A549 (cell line): Measurements from ENCODE around the gene SYNE2. TPM values are rescaled to one million over a fixed set of nuclear protein-coding genes. Genes with fewer than 3 reads are reported as not detected.

ENCODE experiments used
- ATAC-seq, 2 experiments: fragments of 200-7000 bp in 1 of 2; fragments of >200 bp in 1 of 2; cut with Nextera tagmentation in 1 of 2; cut with Tn5 transposase in 1 of 2; 3 replicates each; pipeline versions ENCODE4 v1.8.0 to v1.9.1; 2018 to 2020; ENCODE audit warnings: mild to moderate bottlenecking in 1 of 2, moderate library complexity in 1 of 2
- CTCF ChIA-PET: fragments of 300-600 bp; sonication (Branson Sonifier 250); formaldehyde crosslinking; extraction: SDS; loops from one replicate; lab custom pipeline; 2021; ENCODE audit warnings: antibody characterized with exemption, inconsistent platforms; lab: Yijun Ruan, JAX
- POLR2A ChIA-PET: fragments of 350-600 bp; formaldehyde crosslinking; extraction: SDS; loops from one replicate; lab custom pipeline; 2021; ENCODE audit warnings: antibody characterized with exemption, inconsistent platforms; lab: Yijun Ruan, JAX
- DNase-seq, 2 experiments: peaks; one replicate each; pipeline versions ENCODE4 v3.0.0 to v3.0.0-alpha.2; 2011 to 2016; ENCODE audit warnings: low read depth in 1 of 2, low spot score in 1 of 2
- FAIRE-seq: peaks from 2 replicates; lab custom pipeline; 2011; peaks lifted over from hg19 to GRCh38; lab: Jason Lieb, UNC
- H3K27ac ChIP-seq, 2 experiments: fragments of >200 bp; sonication (Bioruptor Twin); formaldehyde crosslinking; 3 replicates each; pipeline ENCODE4 v1.5.1; 2016 to 2017
- H3K4me1 ChIP-seq: fragments of >200 bp; sonication (Bioruptor Twin); formaldehyde crosslinking; 3 replicates; pipeline ENCODE4 v1.6.1; 2016
- H3K4me2 ChIP-seq: fragments of >200 bp; sonication (Bioruptor Twin); formaldehyde crosslinking; 3 replicates; pipeline ENCODE4 v1.6.1; 2016
- H3K4me3 ChIP-seq: fragments of >200 bp; sonication (Bioruptor Twin); formaldehyde crosslinking; 3 replicates; pipeline ENCODE4 v1.5.1; 2016
- H3K9me3 ChIP-seq: fragments of >200 bp; sonication (Bioruptor Twin); formaldehyde crosslinking; 3 replicates; pipeline ENCODE4 v1.6.1; 2016
- ATOH8 ChIP-seq: fragments of 250-450 bp; sonication (Bioruptor Pico); IDR thresholded peaks from 2 replicates; pipeline ENCODE4 v1.5.0; 2020; ENCODE audit warnings: low read depth, mild to moderate bottlenecking, moderate library complexity
- BCL3 ChIP-seq: fragments of >200 bp; sonication (Bioruptor Twin); formaldehyde crosslinking; IDR thresholded peaks from 3 replicates; pipeline ENCODE4 v1.6.1; 2016
- BHLHE40 ChIP-seq: IDR thresholded peaks from 2 replicates; pipeline ENCODE4 v1.6.1; 2012; ENCODE audit warnings: low read depth, low read length, inconsistent platforms
- CBX8 ChIP-seq: fragments of 200-600 bp; sonication (generic); IDR thresholded peaks from 2 replicates; pipeline ENCODE4 v1.6.1; 2016
- CHD2 ChIP-seq: fragments of 150-350 bp; IDR thresholded peaks from 2 replicates; pipeline ENCODE4 v1.6.1; 2014; ENCODE audit warnings: low read length; ENCODE audit not compliant: partially characterized antibody
- CHD4 ChIP-seq: fragments of 200-600 bp; sonication (generic); IDR thresholded peaks from 2 replicates; pipeline ENCODE4 v1.6.1; 2016; ENCODE audit warnings: antibody characterized with exemption, mild to moderate bottlenecking, borderline replicate concordance
- E2F6 ChIP-seq: IDR thresholded peaks from 2 replicates; pipeline ENCODE4 v1.6.1; 2012; ENCODE audit warnings: low read depth, borderline replicate concordance
- EHF ChIP-seq: fragments of 250-450 bp; sonication (Bioruptor Pico); IDR thresholded peaks from 2 replicates; pipeline ENCODE4 v1.5.0; 2020; ENCODE audit warnings: mild to moderate bottlenecking
- EHMT2 ChIP-seq: fragments of 200-600 bp; sonication (generic); IDR thresholded peaks from 2 replicates; pipeline ENCODE4 v1.6.1; 2016; ENCODE audit warnings: antibody characterized with exemption, low read depth, mild to moderate bottlenecking, moderate library complexity
- ELK1 ChIP-seq: fragments of 150-350 bp; IDR thresholded peaks from 2 replicates; pipeline ENCODE4 v1.6.1; 2014; ENCODE audit warnings: low read depth, mild to moderate bottlenecking, low read length
- EP300 ChIP-seq, 2 experiments: fragments of >200 bp; sonication (Bioruptor Twin); formaldehyde crosslinking; IDR thresholded peaks; 2 replicates in 1 of 2; 3 replicates in 1 of 2; pipeline ENCODE4 v1.6.1; 2016 to 2017
- FOSL2 ChIP-seq, 2 experiments: fragments of 450-650 bp in 1 of 2; fragments of >200 bp in 1 of 2; sonication (Bioruptor Twin) in 1 of 2; formaldehyde crosslinking; IDR thresholded peaks; 2 replicates each; pipeline versions ENCODE4 v1.5.0 to v1.6.1; 2016 to 2020; ENCODE audit warnings: mild to moderate bottlenecking in 1 of 2, moderate library complexity in 1 of 2
- FOXS1 ChIP-seq: fragments of 250-450 bp; sonication (Bioruptor Pico); IDR thresholded peaks from 2 replicates; pipeline ENCODE4 v1.5.0; 2020; ENCODE audit warnings: mild to moderate bottlenecking, moderate library complexity
- HES2 ChIP-seq: fragments of >200 bp; sonication (Bioruptor Twin); formaldehyde crosslinking; IDR thresholded peaks from 2 replicates; pipeline ENCODE4 v1.6.1; 2016
- HEYL ChIP-seq: fragments of 250-450 bp; sonication (Bioruptor Pico); IDR thresholded peaks from 2 replicates; pipeline ENCODE4 v1.8.0; 2021; ENCODE audit warnings: mild to moderate bottlenecking, moderate library complexity
- KDM5A ChIP-seq: fragments of 200-600 bp; sonication (generic); IDR thresholded peaks from 2 replicates; pipeline ENCODE4 v1.6.1; 2016; ENCODE audit warnings: antibody characterized with exemption, mild to moderate bottlenecking
- MAFK ChIP-seq: fragments of 450-650 bp; IDR thresholded peaks from 2 replicates; pipeline ENCODE4 v1.6.1; 2014; ENCODE audit not compliant: partially characterized antibody
- MAX ChIP-seq: IDR thresholded peaks from 2 replicates; pipeline ENCODE4 v1.6.1; 2012
- MAZ ChIP-seq: fragments of 150-350 bp; IDR thresholded peaks from 2 replicates; pipeline ENCODE4 v1.6.1; 2014; ENCODE audit warnings: antibody characterized with exemption, low read depth, low read length, borderline replicate concordance
- NR3C1 ChIP-seq: fragments of >200 bp; sonication (Bioruptor Twin); formaldehyde crosslinking; IDR thresholded peaks from 3 replicates; pipeline ENCODE4 v1.6.1; 2017
- PHF8 ChIP-seq: fragments of 200-600 bp; sonication (generic); IDR thresholded peaks from 2 replicates; pipeline ENCODE4 v1.6.1; 2016; ENCODE audit warnings: low read depth, mild to moderate bottlenecking, antibody characterized with exemption, moderate library complexity, borderline replicate concordance
- POLR2AphosphoS2 ChIP-seq: conservative IDR thresholded peaks from 2 replicates; pipeline ENCODE4 v1.6.1; 2012; ENCODE audit warnings: low read length, improper control_type of control experiment, inconsistent platforms
- REST ChIP-seq: fragments of 200-600 bp; sonication (generic); IDR thresholded peaks from 2 replicates; pipeline ENCODE4 v1.6.1; 2016; ENCODE audit warnings: antibody characterized with exemption, mild to moderate bottlenecking, moderate library complexity
- SMC3 ChIP-seq: fragments of >200 bp; sonication (Bioruptor Twin); formaldehyde crosslinking; IDR thresholded peaks from 3 replicates; pipeline ENCODE4 v1.6.1; 2018; ENCODE audit warnings: inconsistent platforms
- TP53 ChIP-seq: fragments of 250-450 bp; sonication (Bioruptor Pico); IDR thresholded peaks from 2 replicates; pipeline ENCODE4 v1.5.0; 2021; ENCODE audit warnings: mild to moderate bottlenecking, moderate library complexity
- ZC3H11A ChIP-seq: fragments of 450-650 bp; IDR thresholded peaks from 2 replicates; pipeline ENCODE4 v1.6.1; 2014; ENCODE audit warnings: antibody characterized with exemption, mild to moderate bottlenecking
- ZFP36 ChIP-seq: fragments of 450-650 bp; IDR thresholded peaks from 2 replicates; pipeline ENCODE4 v1.6.1; 2014; ENCODE audit warnings: borderline replicate concordance; ENCODE audit not compliant: partially characterized antibody
- ZSCAN20 ChIP-seq: fragments of 250-450 bp; sonication (Bioruptor Pico); IDR thresholded peaks from 2 replicates; pipeline ENCODE4 v1.8.0; 2022; ENCODE audit warnings: mild to moderate bottlenecking, moderate library complexity
- WGBS: methylation state at CpG from one replicate; pipeline ENCODE4 v1.1.6; 2017; ENCODE audit errors: missing lambda C conversion rate; 5-methylcytosine and 5-hydroxymethylcytosine counted together
- polyA plus RNA-seq, 4 experiments: library from polyadenylated mRNA; depleted of rRNA in 3 of 4; stranded (reverse); fragments of >200 nt; fragmentation: RNase III in 1 of 4; extraction: RNeasy Plus Mini Kit Qiagen cat#74134 plus additional on column Dnase treatment in 1 of 4; gene quantifications; 2 replicates in 3 of 4; 3 replicates in 1 of 4; pipeline ENCODE4 v1.2.3, GENCODE V29; 2011 to 2017

Gene SYNE2
- polyA plus RNA-seq, 2 of the 4 experiments (the other 2 are of a cell fraction) = 3.4 to 11.3 TPM

- Histone ChIP-seq H3K27ac (no peak overlapping the region), H3K9me3 (no peaks in the 10 kb centered on the region), H3K4me3 (no peak overlapping the region), H3K4me2 (no peak overlapping the region), H3K4me1 (no peaks in the 10 kb centered on the region)
- FAIRE-seq (no peak), ATAC-seq (no peak), DNase-seq (no peak)
- 83% methylated on average over 13 of the region's 14 CpGs for WGBS
- POLR2A ChIA-PET = no interaction called here
- TF ChIP-seq REST = no peak
- TF ChIP-seq CHD4 = no peak
- no peak for TF ChIP-seq MAZ
- no peak for TF ChIP-seq NR3C1
- TF ChIP-seq HEYL (CRISPR knock-in tag) = no peak
- no peak for TF ChIP-seq EHF (CRISPR knock-in tag)
- no peak for TF ChIP-seq ZSCAN20 (CRISPR knock-in tag)
- no peak for TF ChIP-seq EHMT2
- TF ChIP-seq BCL3 = no peak
- TF ChIP-seq EP300 (IDR thresholded peaks at IDR 0.05) = no peak
- TF ChIP-seq ZC3H11A = no peak
- TF ChIP-seq CHD2 = no peak
- no peak for TF ChIP-seq MAFK
- CTCF ChIA-PET = no interaction called here
Observed at GRCh38 chr14:64221391-64222003, 368.7 kb downstream of the SYNE2 start.

- H3K9me3 ChIP-seq = no peaks in the 10 kb centered on the region
- H3K4me2 ChIP-seq = no peak overlapping the region
- TF ChIP-seq BHLHE40 (no peak), ATOH8 (CRISPR knock-in tag) (no peak), MAX (no peak), KDM5A (no peak), HES2 (no peak), ZFP36 (no peak), EHF (CRISPR knock-in tag) (no peak), POLR2AphosphoS2 (no peak), TP53 (CRISPR knock-in tag) (no peak), PHF8 (no peak), FOXS1 (CRISPR knock-in tag) (no peak), MAFK (no peak), HEYL (CRISPR knock-in tag) (no peak), FOSL2 (IDR thresholded peaks at IDR 0.05) (no peak), FOSL2 (CRISPR knock-in tag; IDR thresholded peaks at IDR 0.05) (no peak), SMC3 (no peak), E2F6 (no peak), CBX8 (no peak), ELK1 (no peak)
- no peak overlapping the region for H3K4me3 ChIP-seq
- H3K27ac ChIP-seq = no peak overlapping the region
- ATAC-seq (no peak), FAIRE-seq (no peak), DNase-seq (no peak)
- ChIA-PET POLR2A (no interaction called here), CTCF (interaction anchor here (1.8 kb wide), 1 partner anchor 79 kb away, joined by 5 read pairs; no protein-coding TSS in a partner anchor)
- WGBS = 73% methylated on average over 8 of the region's 10 CpGs
- H3K4me1 ChIP-seq = no peaks in the 10 kb centered on the region
Observed at GRCh38 chr14:64225151-64225757, 372.4 kb downstream of the SYNE2 start.
